Transverse colon (tissue), 4 donors: ENCODE results near the gene C1orf21. TPM values are rescaled to one million over a fixed set of nuclear protein-coding genes. Genes with fewer than 3 reads are reported as not detected.

Experiments used
- DNase-seq: peaks from one replicate; pipeline ENCODE4 v3.0.0-alpha.2; 2019
- H3K27ac ChIP-seq, 4 donors: fragments of 200-600 bp; sonication (generic); 2 replicates each; pipeline ENCODE4 v1.5.1; 2016 to 2018; ENCODE audit warnings: inconsistent platforms in 4 of 4
- H3K27me3 ChIP-seq: fragments of 200-600 bp; sonication (generic); 2 replicates; pipeline ENCODE4 v1.5.1; 2017; ENCODE audit warnings: inconsistent platforms
- H3K36me3 ChIP-seq, 4 donors: fragments of 200-600 bp; sonication (generic); 2 replicates each; pipeline ENCODE4 v1.5.1; 2017 to 2019; ENCODE audit warnings: inconsistent platforms in 4 of 4
- H3K4me1 ChIP-seq, 4 donors: fragments of 200-600 bp; sonication (generic); 2 replicates each; pipeline ENCODE4 v1.5.1; 2017 to 2020; ENCODE audit warnings: inconsistent platforms in 4 of 4
- H3K4me3 ChIP-seq, 4 donors: fragments of 200-600 bp; sonication (generic); 1 replicate in 1 of 4; 2 replicates in 3 of 4; pipeline versions ENCODE4 v1.5.1 to v1.6.1; 2017 to 2019; ENCODE audit warnings: inconsistent platforms in 4 of 4
- H3K9me3 ChIP-seq, 2 donors: fragments of 200-600 bp; sonication (generic); 2 replicates each; pipeline ENCODE4 v1.5.1; 2017 to 2019; ENCODE audit warnings: inconsistent platforms in 2 of 2
- CTCF ChIP-seq, 5 experiments: fragments of 200-600 bp in 3 of 5; fragments of 450-650 bp in 2 of 5; sonication (generic) in 3 of 5; IDR thresholded peaks; 1 replicate in 2 of 5; 2 replicates in 3 of 5; pipeline ENCODE4 v1.5.1; 2016 to 2017; ENCODE audit warnings: antibody characterized with exemption in 5 of 5, inconsistent platforms in 3 of 5, mild to moderate bottlenecking in 2 of 5, moderate library complexity in 1 of 5
- EP300 ChIP-seq: sonication (generic); formaldehyde crosslinking; IDR thresholded peaks from one replicate; pipeline ENCODE4 v1.6.1; 2017; ENCODE audit warnings: antibody characterized with exemption, low read depth
- POLR2A ChIP-seq: fragments of 450-650 bp; IDR thresholded peaks from one replicate; pipeline ENCODE4 v1.6.1; 2016; ENCODE audit warnings: antibody characterized with exemption, mild to moderate bottlenecking, moderate library complexity
- POLR2AphosphoS5 ChIP-seq, 3 donors: sonication (generic); formaldehyde crosslinking; IDR thresholded peaks; one replicate each; pipeline ENCODE4 v1.6.1; 2016; ENCODE audit warnings: antibody characterized with exemption in 3 of 3
- WGBS, 2 donors: methylation state at CpG; one replicate each; pipeline ENCODE4 v1.1.5; 2018; ENCODE audit warnings: low coverage in 1 of 2; 5-methylcytosine and 5-hydroxymethylcytosine counted together
- in situ Hi-C, 4 donors: fragments of 200-750 bp; cut with MboI; loops; one replicate each; pipeline versions ENCODE4 v1.15.0 to v1.15.1; 2017; ENCODE audit warnings: low sequenced_read_pairs in 3 of 4, low pct_ligation_motif_present in 1 of 4, low pct_unique_long_range_greater_than_20kb in 1 of 4
- intact Hi-C: fragments of 100-400 bp; cut with DNase I; formaldehyde crosslinking; loops from one replicate; pipeline ENCODE4 v1.15.1; 2023; ENCODE audit warnings: low total_unique reads
- total RNA-seq, 4 donors: library from RNA; depleted of rRNA; stranded (reverse); fragments of >200 nt; gene quantifications; one replicate each; pipeline ENCODE4 v1.1.0, GENCODE V29; 2016

The C1orf21 gene
- total RNA-seq, 4 donors from 2014 or later: 38.4 to 70.0 (median 62.4) TPM

- intact Hi-C loops (loop anchor here (5.0 to 10.0 kb wide), 2 partner anchors 178 to 275 kb away; no protein-coding TSS in a partner anchor), in situ Hi-C loops (loop anchor here in 2 of 4 donors (25.0 kb wide), 2 partner anchors 175 to 275 kb away; no protein-coding TSS in a partner anchor)
- Histone ChIP-seq H3K4me3 (peak overlapping the region; percentile 67 to 93 (median 84)), H3K36me3 (no peaks in the 10 kb centered on the region), H3K4me1 (peaks cover 3 to 30% (median 11%) of the 10 kb centered on the region in 4 donors), H3K9me3 (no peaks in the 10 kb centered on the region), H3K27ac (peak overlapping the region; percentile 86 to 94 (median 90)), H3K27me3 (no peaks in the 10 kb centered on the region)
- TF ChIP-seq EP300: no peak
- TF ChIP-seq CTCF (IDR thresholded peaks at IDR 0.05): no peak
- peak; percentile 87 for TF ChIP-seq POLR2A
- TF ChIP-seq POLR2AphosphoS5 (IDR thresholded peaks at IDR 0.05): peak in 2 of 3 donors; percentile 87 to 93
- DNase-seq: no peak
- WGBS, 2 donors: 0 to 3% methylated on average over 1 to 11 of the region's 40 CpGs
These were observed 243 bp downstream of the C1orf21 start for GRCh38 chr1:184387069-184387475.

DNA sequence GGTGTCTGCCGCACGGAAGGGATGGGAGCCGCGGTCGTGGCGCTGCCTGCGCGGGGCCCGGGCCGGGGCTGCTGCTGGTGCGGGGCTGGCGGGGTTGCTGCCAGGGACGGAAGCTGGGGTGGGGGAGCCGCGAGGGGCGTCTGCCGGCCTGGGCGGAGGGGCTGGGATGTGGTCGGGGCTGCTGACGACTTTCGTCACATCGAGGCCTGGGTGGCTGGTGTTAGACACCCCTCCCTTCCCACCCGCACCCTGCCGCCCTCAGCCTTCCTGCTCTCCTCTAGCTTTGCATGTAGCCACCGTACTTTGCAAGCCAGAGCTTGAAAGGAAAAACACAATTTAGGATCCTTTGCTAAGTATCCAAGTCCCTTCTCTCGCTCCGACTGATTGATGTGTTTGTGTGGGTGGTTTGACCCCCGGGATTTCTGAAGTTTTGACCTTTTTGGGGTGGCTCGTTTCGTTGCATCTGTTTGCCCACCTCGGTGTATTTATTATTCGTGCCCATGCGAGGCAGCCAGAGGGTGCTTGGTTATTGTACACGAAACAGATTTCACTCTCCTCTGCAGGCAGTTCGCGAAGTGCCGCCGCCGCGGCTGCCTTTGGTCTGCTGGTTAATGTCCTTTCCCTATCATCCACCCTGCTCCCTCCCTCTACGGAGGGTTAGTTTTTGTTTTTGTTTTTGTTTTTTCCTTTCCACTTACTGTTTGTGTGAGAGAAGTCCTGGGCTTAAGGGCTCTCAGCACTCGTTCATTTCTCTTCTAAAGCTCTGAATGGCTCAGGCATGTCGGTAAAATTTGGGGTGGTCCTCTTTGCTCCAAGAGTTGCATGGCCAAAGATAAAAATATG lies 868 bp downstream of the C1orf21 start:
- Histone ChIP-seq H3K4me1 (peaks cover 3 to 30% (median 11%) of the 10 kb centered on the region in 4 donors), H3K9me3 (no peaks in the 10 kb centered on the region), H3K27ac (peak overlapping the region; percentile 86 to 94 (median 90)), H3K27me3 (no peaks in the 10 kb centered on the region), H3K4me3 (peak overlapping the region; percentile 67 to 93 (median 84)), H3K36me3 (no peaks in the 10 kb centered on the region)
- 0% methylated on average over 10 to 43 of the region's 43 CpGs for WGBS, 2 donors
- TF ChIP-seq EP300: no peak
- TF ChIP-seq CTCF (IDR thresholded peaks at IDR 0.05): peak in 2 of 5 experiments; percentile 3 to 7
- TF ChIP-seq POLR2A: no peak
- peak in 2 of 3 donors; percentile 6 to 20 for TF ChIP-seq POLR2AphosphoS5 (IDR thresholded peaks at IDR 0.05)
- peak; percentile 53 for DNase-seq
- in situ Hi-C loops (loop anchor here in 2 of 4 donors (25.0 kb wide), 2 partner anchors 175 to 275 kb away; no protein-coding TSS in a partner anchor), intact Hi-C loops (loop anchor here (5.0 to 10.0 kb wide), 2 partner anchors 177 to 275 kb away; no protein-coding TSS in a partner anchor)

DNA sequence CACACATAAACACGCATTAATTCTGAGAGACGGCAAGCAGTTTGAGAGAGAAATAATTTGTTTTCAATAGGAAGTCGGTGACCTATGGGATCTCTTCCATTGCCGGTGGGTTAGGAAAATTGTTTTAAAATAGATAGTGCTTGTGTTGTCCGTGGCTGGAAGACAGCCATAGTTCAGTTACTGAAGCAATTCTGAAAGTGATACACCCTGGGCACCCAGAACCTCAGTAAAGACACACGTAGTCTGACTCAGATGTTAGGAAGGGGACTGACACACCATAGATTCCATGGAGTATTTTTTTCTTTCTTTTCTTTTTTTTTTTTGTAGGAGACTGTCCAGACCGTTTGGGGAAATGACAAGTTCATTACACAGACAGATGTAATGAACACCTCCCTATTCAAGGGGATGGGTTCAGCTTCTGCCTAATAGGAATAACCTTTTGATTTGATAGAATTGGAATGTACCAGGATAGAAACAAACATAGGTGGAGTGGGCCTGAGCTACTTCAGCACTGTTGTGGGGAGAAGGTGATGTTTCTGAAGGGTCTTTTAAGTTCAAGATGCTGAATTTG lies 1.6 kb downstream of the C1orf21 start:
- TF ChIP-seq POLR2A: no peak
- peak in 2 of 3 donors; percentile 32 to 41 for TF ChIP-seq POLR2AphosphoS5 (IDR thresholded peaks at IDR 0.05)
- H3K4me1 ChIP-seq: peaks cover 3 to 36% (median 11%) of the 10 kb centered on the region in 4 donors
- DNase-seq: no peak
- in situ Hi-C loops (loop anchor here in 2 of 4 donors (25.0 kb wide), 2 partner anchors 174 to 274 kb away; no protein-coding TSS in a partner anchor), intact Hi-C loops (loop anchor here (5.0 to 10.0 kb wide), 2 partner anchors 176 to 274 kb away; no protein-coding TSS in a partner anchor)
- H3K4me3 ChIP-seq: peak overlapping the region; percentile 67 to 93 (median 84)
- H3K36me3 ChIP-seq: no peaks in the 10 kb centered on the region
- no peaks in the 10 kb centered on the region for H3K27me3 ChIP-seq
- 0 to 2% methylated on average over 4 to 7 of the region's 7 CpGs for WGBS, 2 donors
- peak overlapping the region; percentile 86 to 94 (median 90) for H3K27ac ChIP-seq
- no peaks in the 10 kb centered on the region for H3K9me3 ChIP-seq

DNA sequence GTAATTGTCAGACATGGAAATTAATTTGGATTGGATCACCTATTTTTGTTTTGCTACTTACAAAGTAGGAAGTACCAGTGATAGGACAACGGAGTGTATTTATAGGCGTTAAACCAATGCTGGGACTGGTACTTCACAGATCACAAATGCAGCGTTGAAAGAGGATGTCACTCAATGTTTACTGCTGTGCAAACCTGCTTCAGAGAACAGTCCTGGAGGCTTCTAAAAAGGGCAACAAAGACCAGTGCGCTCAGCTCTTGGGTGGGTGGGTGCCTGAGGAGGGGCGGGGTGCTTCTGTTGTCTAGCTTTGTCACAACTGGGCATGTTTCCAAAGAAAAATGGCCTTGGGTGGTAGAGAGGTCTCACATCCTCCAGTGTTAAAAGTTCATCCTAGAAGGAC lies 2.1 kb downstream of the C1orf21 start:
- H3K27me3 ChIP-seq: no peaks in the 10 kb centered on the region
- peak overlapping the region in 3 of 4 donors; percentile 67 to 88 (median 79) for H3K4me3 ChIP-seq
- in situ Hi-C loops (loop anchor here in 2 of 4 donors (25.0 kb wide), 2 partner anchors 173 to 273 kb away; no protein-coding TSS in a partner anchor), intact Hi-C loops (loop anchor here (5.0 to 10.0 kb wide), 2 partner anchors 176 to 273 kb away; no protein-coding TSS in a partner anchor)
- TF ChIP-seq POLR2AphosphoS5 (IDR thresholded peaks at IDR 0.05): no peak
- no peak for TF ChIP-seq POLR2A
- no peak for TF ChIP-seq EP300
- no peak for TF ChIP-seq CTCF (IDR thresholded peaks at IDR 0.05)
- no peaks in the 10 kb centered on the region for H3K36me3 ChIP-seq
- DNase-seq: no peak
- peak overlapping the region; percentile 86 to 94 (median 90) for H3K27ac ChIP-seq
- WGBS, 2 donors: 40 to 69% methylated on average over 1 to 5 of the region's 5 CpGs
- H3K9me3 ChIP-seq: no peaks in the 10 kb centered on the region
- H3K4me1 ChIP-seq: peaks cover 3 to 42% (median 11%) of the 10 kb centered on the region in 4 donors
